GM23248 (cell line): ENCODE results near the gene MALAT1. TPM values are rescaled to one million over a fixed set of nuclear protein-coding genes. Genes with fewer than 3 reads are reported as not detected.

Source experiments
- DNase-seq: peaks from one replicate; pipeline ENCODE4 v3.0.0-alpha.2; 2015
- H2AFZ ChIP-seq: fragments of 200-600 bp; sonication (generic); 2 replicates; pipeline ENCODE4 v1.6.1; 2016; ENCODE audit warnings: antibody characterized with exemption
- H3F3A ChIP-seq: fragments of 200-600 bp; sonication (generic); 2 replicates; pipeline ENCODE4 v1.6.1; 2016; ENCODE audit warnings: mild to moderate bottlenecking, antibody characterized with exemption, mixed run types; ENCODE audit not compliant: insufficient read depth
- H3K27ac ChIP-seq: fragments of 200-600 bp; sonication (generic); 2 replicates; pipeline ENCODE4 v1.5.1; 2016; ENCODE audit warnings: mild to moderate bottlenecking
- H3K27me3 ChIP-seq: fragments of 200-600 bp; sonication (generic); replicated peaks from 2 replicates; pipeline ENCODE4 v1.6.1; 2016; ENCODE audit warnings: mild to moderate bottlenecking; ENCODE audit not compliant: insufficient read depth
- H3K36me3 ChIP-seq: fragments of 200-600 bp; sonication (generic); 2 replicates; pipeline ENCODE4 v1.6.1; 2016; ENCODE audit warnings: low read depth, mild to moderate bottlenecking
- H3K4me1 ChIP-seq: fragments of 200-600 bp; sonication (generic); 2 replicates; pipeline ENCODE4 v1.6.1; 2016; ENCODE audit warnings: mild to moderate bottlenecking; ENCODE audit not compliant: insufficient read depth
- H3K4me2 ChIP-seq: fragments of 200-600 bp; sonication (generic); one replicate; pipeline ENCODE4 v1.6.1; 2016; ENCODE audit warnings: mild to moderate bottlenecking; ENCODE audit not compliant: unreplicated experiment
- H3K4me3 ChIP-seq: fragments of 200-600 bp; sonication (generic); 2 replicates; pipeline ENCODE4 v1.5.1; 2016; ENCODE audit warnings: mild to moderate bottlenecking
- H3K79me2 ChIP-seq: fragments of 200-600 bp; sonication (generic); 2 replicates; pipeline ENCODE4 v1.6.1; 2016; ENCODE audit warnings: mild to moderate bottlenecking; ENCODE audit not compliant: insufficient read depth
- H3K9ac ChIP-seq: fragments of 200-600 bp; sonication (generic); 2 replicates; pipeline ENCODE4 v1.6.1; 2016; ENCODE audit warnings: mild to moderate bottlenecking
- H3K9me2 ChIP-seq: fragments of 200-600 bp; sonication (generic); 2 replicates; pipeline ENCODE4 v1.6.1; 2016; ENCODE audit warnings: mixed run types, mild to moderate bottlenecking, moderate library complexity; ENCODE audit not compliant: insufficient read depth
- H3K9me3 ChIP-seq: fragments of 200-600 bp; sonication (generic); one replicate; pipeline ENCODE4 v1.6.1; 2017; ENCODE audit warnings: low read depth
- H4K20me1 ChIP-seq: fragments of 200-600 bp; sonication (generic); 2 replicates; pipeline ENCODE4 v1.6.0; 2016; ENCODE audit not compliant: insufficient read depth
- EZH2 ChIP-seq: fragments of 200-600 bp; sonication (generic); IDR thresholded peaks from 2 replicates; pipeline ENCODE4 v1.6.1; 2018; ENCODE audit warnings: antibody characterized with exemption, mild to moderate bottlenecking; ENCODE audit not compliant: insufficient read depth, poor library complexity, severe bottlenecking
- EZH2phosphoT487 ChIP-seq: fragments of 200-600 bp; sonication (generic); IDR thresholded peaks from 2 replicates; pipeline ENCODE4 v1.6.1; 2018; ENCODE audit warnings: antibody characterized with exemption, moderate library complexity, mild to moderate bottlenecking, low read depth; ENCODE audit not compliant: insufficient read depth
- WGBS, 2 experiments: methylation state at CpG; one replicate each; pipeline ENCODE4 v1.1.6; 2015 to 2017; ENCODE audit warnings: low lambda C conversion rate in 2 of 2, low coverage in 1 of 2; ENCODE audit errors: missing lambda C conversion rate in 2 of 2; 5-methylcytosine and 5-hydroxymethylcytosine counted together
- in situ Hi-C: fragments of 300-500 bp; cut with MboI; formaldehyde crosslinking; loops from 2 replicates; pipeline ENCODE4 v1.15.0; 2020
- polyA plus RNA-seq: library from polyadenylated mRNA; unstranded; fragments of >200 nt; fragmentation: Nextera tagmentation; extraction: Ambion mirVana; gene quantifications from 2 replicates; pipeline ENCODE4 v1.2.1, GENCODE V29; 2016
- total RNA-seq: library from RNA; depleted of rRNA; stranded (reverse); fragments of >200 nt; shearing (Covaris generic); gene quantifications from 2 replicates; pipeline ENCODE4 v1.2.3, GENCODE V29; 2014

MALAT1 gene
- total and polyA plus RNA-seq, 2 experiments from 2014 or later, result 2,638 to 13,207 TPM

DNA sequence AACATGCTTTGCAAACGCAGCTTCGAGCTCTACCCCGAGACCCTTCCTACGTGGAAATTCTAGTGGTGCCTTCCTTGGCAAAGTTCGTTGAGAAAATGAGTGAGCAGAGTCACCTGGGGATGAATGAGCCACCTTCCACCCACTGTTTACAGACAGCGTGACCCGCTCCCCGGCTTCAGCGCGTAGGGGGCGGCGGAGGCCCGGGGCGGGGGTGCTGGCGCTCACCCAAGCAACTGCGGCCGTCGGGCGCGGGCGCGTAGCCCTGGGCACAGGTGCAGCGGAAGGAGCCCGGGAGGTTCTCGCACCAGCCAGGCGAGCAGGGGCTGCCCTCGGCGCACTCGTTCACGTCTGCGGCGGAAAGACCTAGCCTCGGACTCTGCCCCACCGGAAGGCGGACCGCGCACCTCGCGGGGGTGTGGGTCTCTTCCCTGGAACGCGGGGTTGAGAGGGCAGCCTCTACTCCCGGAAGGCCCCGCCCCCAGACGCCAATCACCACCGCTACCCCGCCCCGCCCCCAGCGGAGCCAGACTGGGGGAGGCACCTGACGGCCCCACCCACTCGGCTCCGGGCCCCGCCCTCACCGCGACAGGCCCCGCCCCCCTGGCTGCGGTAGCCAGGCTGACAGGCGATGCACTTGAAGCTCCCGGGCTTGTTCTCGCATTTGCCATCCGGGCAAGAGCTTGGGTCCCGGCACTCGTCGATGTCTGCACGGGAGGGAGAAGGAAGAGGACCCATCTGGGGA is 47.5 kb downstream of the MALAT1 start:
- in situ Hi-C loops, result no loop called here
- no peaks in the 10 kb centered on the region; the same call in 1 of the 2 replicates for H3K4me1 ChIP-seq

DNA sequence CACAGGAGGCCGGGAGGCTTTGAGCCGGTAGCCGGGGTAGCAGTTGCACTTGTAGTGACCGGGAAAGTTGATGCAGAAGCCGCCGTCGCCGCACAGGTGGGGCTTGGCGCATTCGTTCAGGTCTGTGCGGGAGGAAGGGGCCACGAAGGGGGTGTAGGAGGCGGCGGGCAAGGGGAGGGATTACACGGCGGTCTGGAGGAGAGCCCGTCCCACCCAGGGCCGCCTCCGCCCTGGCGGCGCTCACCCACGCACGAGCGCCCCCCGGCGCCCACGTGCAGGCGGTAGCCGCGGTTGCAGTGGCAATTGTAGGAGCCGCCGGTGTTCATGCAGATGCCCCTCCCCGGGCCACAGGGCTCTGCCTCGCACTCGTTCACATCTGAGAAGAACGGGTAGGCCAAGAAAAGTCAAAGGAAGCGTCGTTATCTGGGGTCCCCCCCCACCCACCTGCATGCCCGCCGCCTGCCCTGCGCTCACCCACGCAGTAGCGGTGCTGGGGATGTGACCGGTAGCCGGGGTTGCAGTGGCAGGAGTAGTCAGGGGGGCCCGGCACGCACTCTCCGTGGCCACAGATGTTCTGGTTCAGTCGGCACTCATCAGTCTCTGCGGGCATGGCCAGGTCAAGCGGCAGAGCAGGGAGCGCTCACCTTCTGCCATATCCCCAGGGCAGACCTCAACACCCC is 48.7 kb downstream of the MALAT1 start:
- Histone ChIP-seq H3F3A (peaks cover 19% of the 10 kb centered on the region), H3K27me3 (no peaks in the 10 kb centered on the region), H3K9ac (no peak overlapping the region), H3K4me3 (no peak overlapping the region), H3K9me3 (no peaks in the 10 kb centered on the region), H2AFZ (no peak overlapping the region), H3K4me1 (no peaks in the 10 kb centered on the region), H4K20me1 (no peaks in the 10 kb centered on the region), H3K4me2 (no peak overlapping the region), H3K36me3 (peaks cover 14% of the 10 kb centered on the region; the same call in 1 of the 2 replicates), H3K9me2 (no peaks in the 10 kb centered on the region), H3K79me2 (no peaks in the 10 kb centered on the region), H3K27ac (no peak overlapping the region)
- TF ChIP-seq EZH2phosphoT487, result no peak
- no peak for TF ChIP-seq EZH2
- in situ Hi-C loops, result no loop called here
- 93 to 95% methylated on average over 29 to 47 of the region's 52 CpGs for WGBS, 2 experiments
- no peak for DNase-seq

More for the DNA sequence above, 47.5 kb downstream of the MALAT1 start:
- Histone ChIP-seq H4K20me1 (no peaks in the 10 kb centered on the region), H3K36me3 (peaks cover 9% of the 10 kb centered on the region; the same call in 1 of the 2 replicates), H3K79me2 (no peaks in the 10 kb centered on the region), H3K9ac (no peak overlapping the region), H3K9me2 (no peaks in the 10 kb centered on the region), H3K4me3 (no peak overlapping the region), H3F3A (peaks cover 31% of the 10 kb centered on the region), H2AFZ (no peak overlapping the region), H3K27me3 (no peaks in the 10 kb centered on the region), H3K9me3 (no peaks in the 10 kb centered on the region), H3K27ac (no peak overlapping the region), H3K4me2 (no peak overlapping the region)
- DNase-seq, result no peak
- TF ChIP-seq EZH2 (no peak), EZH2phosphoT487 (no peak)
- WGBS, 2 experiments, result 78 to 90% methylated on average over 37 to 64 of the region's 64 CpGs

DNA sequence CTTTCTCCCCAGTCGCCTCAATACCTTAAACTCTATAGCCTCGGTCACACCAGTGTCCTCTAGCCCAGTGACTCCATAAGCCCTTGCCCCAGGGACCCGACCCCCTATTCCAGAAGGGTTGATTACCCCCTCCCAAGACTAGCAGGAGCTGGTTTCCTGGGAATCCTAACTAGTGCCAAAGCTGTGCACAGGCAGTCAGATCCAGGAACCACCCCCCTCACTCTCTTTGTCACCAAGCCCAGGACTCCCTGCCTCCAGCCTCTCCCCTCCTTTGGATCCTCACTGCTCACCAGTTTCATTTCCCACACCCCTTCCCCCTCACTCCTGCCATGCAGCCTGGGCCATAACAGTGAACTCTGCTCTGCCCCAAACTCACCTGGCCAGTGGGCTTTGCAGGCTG is 49.5 kb downstream of the MALAT1 start:
- TF ChIP-seq EZH2phosphoT487 (no peak), EZH2 (no peak)
- Histone ChIP-seq H2AFZ (no peak overlapping the region), H3F3A (peaks cover 16% of the 10 kb centered on the region; the same call in 1 of the 2 replicates), H3K4me2 (no peak overlapping the region), H3K4me3 (no peak overlapping the region), H4K20me1 (no peaks in the 10 kb centered on the region), H3K79me2 (no peaks in the 10 kb centered on the region), H3K4me1 (no peaks in the 10 kb centered on the region), H3K27ac (no peak overlapping the region), H3K27me3 (no peaks in the 10 kb centered on the region), H3K9me3 (no peaks in the 10 kb centered on the region), H3K36me3 (peaks cover 14% of the 10 kb centered on the region; the same call in 1 of the 2 replicates), H3K9me2 (no peaks in the 10 kb centered on the region), H3K9ac (no peak overlapping the region)
- in situ Hi-C loops, result no loop called here
- DNase-seq, result no peak
- WGBS, 2 experiments, result 92 to 96% methylated on average over 3 of the region's 3 CpGs

DNA sequence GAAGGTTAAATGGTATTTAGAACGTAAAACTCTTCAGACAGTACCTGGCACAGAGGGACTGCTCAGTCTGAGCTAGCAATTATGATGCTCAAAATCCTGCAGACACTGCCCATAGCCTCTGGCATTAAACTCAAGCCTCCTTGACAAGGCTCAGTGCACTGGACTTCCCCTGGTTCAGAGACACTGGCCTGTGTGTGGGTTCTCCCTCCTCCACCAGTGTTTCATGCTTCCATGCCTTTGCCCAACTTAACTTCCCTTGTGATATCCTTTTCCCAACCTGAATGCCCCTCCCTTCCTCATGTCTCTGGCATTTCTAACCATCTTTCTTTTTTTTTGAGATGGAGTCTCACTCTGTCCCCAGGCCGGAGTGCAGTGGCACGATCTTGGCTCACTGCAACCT is 50.3 kb downstream of the MALAT1 start:
- DNase-seq, result no peak
- peaks cover 2% of the 10 kb centered on the region; the same call in 1 of the 2 replicates for H3K79me2 ChIP-seq
- no peaks in the 10 kb centered on the region for H3K9me3 ChIP-seq
- in situ Hi-C loops, result no loop called here
- no peak overlapping the region for H2AFZ ChIP-seq
- WGBS, 2 experiments, result 100% methylated on average over 3 of the region's 3 CpGs
- H3K27ac ChIP-seq, result no peak overlapping the region
- no peaks in the 10 kb centered on the region for H3K4me1 ChIP-seq
- peaks cover 14% of the 10 kb centered on the region; the same call in 1 of the 2 replicates for H3K36me3 ChIP-seq
- no peaks in the 10 kb centered on the region for H3K27me3 ChIP-seq
- no peak overlapping the region for H3K4me2 ChIP-seq
- no peak for TF ChIP-seq EZH2
- no peak for TF ChIP-seq EZH2phosphoT487
- no peak overlapping the region for H3K4me3 ChIP-seq
- no peaks in the 10 kb centered on the region for H4K20me1 ChIP-seq
- no peak overlapping the region for H3K9ac ChIP-seq
- H3K9me2 ChIP-seq, result no peaks in the 10 kb centered on the region
- H3F3A ChIP-seq, result peaks cover 12% of the 10 kb centered on the region; the same call in 1 of the 2 replicates
